CD4-positive, alpha-beta T cell treated with Interleukin-1 beta for 1 hour (primary cell): ENCODE results near the gene BHLHE41.
A peak's percentile ranks its signal among the peaks of the same experiment; 100 is the strongest.

Experiments used
- DNase-seq, 2 donors: peaks; one replicate each; pipeline ENCODE4 v3.0.0-alpha.2; 2020 to 2022

BHLHE41 gene

GRCh38 chr12:26124446-26125399 is at the start of gene BHLHE41:
TSS of gene BHLHE41 (minus strand) at chr12:26125037. CDS start at chr12:26124779, 258 bp downstream.
- peak in 1 of 2 donors; percentile 45 for DNase-seq

DNA sequence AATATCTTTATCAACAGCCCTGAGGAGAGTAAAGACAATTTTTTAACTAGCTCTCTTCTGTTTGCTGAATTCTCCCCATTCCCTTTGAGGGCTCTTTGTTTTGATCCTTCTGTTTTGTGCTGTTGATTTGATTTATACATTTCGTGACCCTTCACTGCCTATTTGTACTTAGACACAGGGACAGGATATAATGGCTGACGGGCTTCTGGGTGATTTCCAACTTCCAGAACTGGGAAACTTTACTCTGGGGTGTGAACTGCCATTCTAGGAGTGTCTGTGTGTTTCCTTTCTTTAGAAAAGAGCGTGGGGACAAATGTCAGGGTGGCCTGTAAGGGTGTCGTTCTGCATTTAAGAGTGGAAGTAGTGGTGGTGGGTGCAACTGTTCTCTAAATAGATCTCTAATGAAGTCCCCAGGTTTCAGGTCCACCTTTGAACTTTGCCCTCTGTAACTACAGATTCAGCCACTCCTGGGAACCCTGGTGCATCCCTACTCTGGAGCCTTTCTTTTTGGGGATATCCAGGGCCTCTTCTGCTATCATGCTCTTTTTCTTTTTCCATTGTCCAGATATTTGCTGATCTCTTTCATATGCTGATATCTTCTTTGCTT is 48.2 kb upstream of the BHLHE41 start:
- DNase-seq: no peak

- no peak for DNase-seq
These were observed 47.7 kb upstream of the BHLHE41 start for GRCh38 chr12:26172539-26172938.

- no peak for DNase-seq
These were observed 47.2 kb upstream of the BHLHE41 start for GRCh38 chr12:26172013-26172412.

DNA sequence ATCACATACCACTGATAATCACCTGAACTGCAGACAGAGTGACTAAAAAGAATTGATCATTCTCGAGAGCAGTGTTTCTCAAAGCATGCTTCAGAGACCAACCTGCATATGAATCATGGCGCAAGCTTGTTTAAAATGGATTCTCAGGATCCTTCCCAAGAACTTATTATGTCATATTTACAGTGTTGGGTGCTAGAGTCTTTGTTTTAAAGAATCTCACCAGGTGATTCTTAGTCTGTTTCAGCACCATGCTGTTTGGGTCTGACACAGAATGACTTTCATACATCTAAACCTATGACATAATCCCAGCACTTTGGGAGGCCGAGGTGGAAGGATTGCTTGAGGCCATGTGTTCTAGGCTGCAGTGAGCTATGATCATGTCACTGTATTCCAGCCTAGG is 39.3 kb upstream of the BHLHE41 start:
- no peak for DNase-seq

DNA sequence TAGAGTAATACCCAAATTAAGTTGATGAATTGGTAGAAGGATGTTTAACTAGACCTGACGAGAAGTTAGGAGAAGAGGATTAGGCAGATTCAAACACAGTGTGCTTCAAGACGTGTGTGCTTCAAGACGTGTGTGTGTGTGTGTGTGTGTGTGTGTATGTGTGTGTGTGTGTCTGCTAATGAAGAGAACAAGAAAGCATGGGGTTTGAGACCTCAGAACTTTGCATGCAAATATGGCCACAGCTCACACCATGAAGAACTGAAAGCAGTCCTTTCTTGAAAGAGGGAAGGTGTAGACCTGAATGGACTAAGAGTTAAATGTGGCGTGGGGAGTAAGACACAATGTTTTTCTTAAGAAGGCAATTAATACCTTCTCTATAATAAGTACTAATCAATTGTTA is 38.1 kb upstream of the BHLHE41 start:
- DNase-seq: peak in 1 of 2 donors; percentile 3

GRCh38 chr12:26162174-26162573 is 37.3 kb upstream of the BHLHE41 start:
- no peak for DNase-seq

- peak in 1 of 2 donors; percentile 2 for DNase-seq
These were observed 33.4 kb upstream of the BHLHE41 start for GRCh38 chr12:26158078-26158764.

- no peak for DNase-seq
These were observed 32.2 kb upstream of the BHLHE41 start for GRCh38 chr12:26157001-26157400.

DNA sequence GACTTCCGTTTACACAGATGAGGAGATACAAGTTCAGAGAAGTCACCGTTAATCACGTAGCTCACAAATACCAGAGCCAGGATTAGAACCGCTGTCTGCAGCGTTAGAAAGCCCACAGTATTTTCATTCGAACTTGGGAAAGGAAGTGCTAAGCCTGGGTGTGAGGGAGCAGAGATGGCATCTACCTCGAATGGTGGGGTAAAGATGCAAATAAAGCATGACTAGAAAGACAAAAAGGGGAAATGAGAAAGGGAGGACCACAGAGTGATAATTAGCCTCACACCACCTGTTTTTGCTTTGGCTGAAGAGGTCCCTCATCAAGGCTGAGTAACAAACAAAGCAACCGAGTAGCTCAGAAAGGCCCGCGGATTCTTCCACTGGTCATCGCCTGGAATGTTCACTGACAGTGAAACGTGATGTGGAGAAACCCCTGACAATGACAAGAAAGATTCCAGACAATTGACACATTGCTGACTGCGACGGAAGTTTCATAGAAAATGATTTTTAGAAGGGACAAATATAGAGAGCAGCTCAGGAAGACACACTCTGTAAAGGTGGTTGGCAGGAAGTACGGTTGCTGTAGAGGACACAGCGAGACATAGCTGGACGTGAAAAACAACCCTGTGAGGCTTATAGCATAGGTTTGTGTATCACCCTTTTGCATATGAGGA is 31.5 kb upstream of the BHLHE41 start:
- DNase-seq: peak in 1 of 2 donors; percentile 57

- DNase-seq: no peak
These were observed 28.8 kb upstream of the BHLHE41 start for GRCh38 chr12:26153421-26154154.

- no peak for DNase-seq
These were observed 27.8 kb upstream of the BHLHE41 start for GRCh38 chr12:26152507-26153102.

GRCh38 chr12:26150736-26151450 is 26.1 kb upstream of the BHLHE41 start:
- DNase-seq: no peak

GRCh38 chr12:26149968-26150500 is 25.2 kb upstream of the BHLHE41 start:
- DNase-seq: no peak

- no peak for DNase-seq
These were observed 23.5 kb upstream of the BHLHE41 start for GRCh38 chr12:26148291-26148690.

- DNase-seq: no peak
These were observed 18.5 kb upstream of the BHLHE41 start for GRCh38 chr12:26143291-26143690.

DNA sequence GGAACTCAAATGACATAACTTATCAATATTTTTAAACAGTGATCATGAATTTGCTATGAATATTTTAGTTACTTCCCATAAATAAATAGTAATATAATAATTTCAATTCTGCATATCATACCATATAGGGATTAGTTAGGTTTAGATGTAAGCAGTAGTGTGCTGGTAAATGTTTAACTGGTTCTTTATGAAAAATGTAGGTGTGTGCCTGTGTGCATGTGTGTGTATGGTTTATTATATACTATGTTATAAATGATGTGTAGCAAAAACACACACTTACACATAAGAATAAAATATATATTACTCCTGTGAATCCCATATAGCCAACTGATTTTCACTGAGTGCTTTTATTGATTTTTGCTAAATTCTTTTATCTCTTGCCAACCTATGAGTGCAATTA is 14.0 kb upstream of the BHLHE41 start:
- DNase-seq: no peak

GRCh38 chr12:26136688-26137087 is 11.9 kb upstream of the BHLHE41 start:
- DNase-seq: no peak

- no peak for DNase-seq
These were observed 10.7 kb upstream of the BHLHE41 start for GRCh38 chr12:26135571-26135970.

- DNase-seq: no peak
These were observed 10.2 kb upstream of the BHLHE41 start for GRCh38 chr12:26135010-26135420.

DNA sequence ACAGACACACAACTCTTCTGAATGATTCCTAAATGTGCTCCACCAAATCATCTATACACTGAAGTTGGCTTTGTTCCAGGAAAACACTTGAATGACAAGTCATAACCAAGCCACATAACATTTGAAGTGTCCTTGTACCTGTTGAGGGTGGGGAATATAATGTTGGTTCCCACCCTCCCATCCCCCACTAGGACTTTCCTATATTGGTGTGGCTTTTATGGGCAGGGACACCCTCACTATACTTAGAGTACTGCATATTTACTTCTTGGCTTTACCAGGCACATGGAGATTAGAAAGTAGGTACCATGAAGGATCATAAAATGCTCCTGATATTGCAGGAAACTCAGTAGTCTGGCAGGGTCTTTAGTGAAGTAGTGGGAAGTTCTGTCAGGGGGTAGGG is 9.7 kb upstream of the BHLHE41 start:
- no peak for DNase-seq
